GM12874 (cell line): Measurements from ENCODE around the gene L1CAM.

Source experiments
- TF ChIP-seq, protein P1 (sequence below): IDR thresholded peaks from 2 replicates; pipeline ENCODE4 v1.5.1; 2011; ENCODE audit warnings: low read depth, mild to moderate bottlenecking, control low read depth, low read length, moderate library complexity; ENCODE audit not compliant: insufficient read depth

Gene L1CAM

GRCh38 chrX:153836921-153837320 is 49.1 kb downstream of the L1CAM start:
- TF ChIP-seq, protein P1, sequence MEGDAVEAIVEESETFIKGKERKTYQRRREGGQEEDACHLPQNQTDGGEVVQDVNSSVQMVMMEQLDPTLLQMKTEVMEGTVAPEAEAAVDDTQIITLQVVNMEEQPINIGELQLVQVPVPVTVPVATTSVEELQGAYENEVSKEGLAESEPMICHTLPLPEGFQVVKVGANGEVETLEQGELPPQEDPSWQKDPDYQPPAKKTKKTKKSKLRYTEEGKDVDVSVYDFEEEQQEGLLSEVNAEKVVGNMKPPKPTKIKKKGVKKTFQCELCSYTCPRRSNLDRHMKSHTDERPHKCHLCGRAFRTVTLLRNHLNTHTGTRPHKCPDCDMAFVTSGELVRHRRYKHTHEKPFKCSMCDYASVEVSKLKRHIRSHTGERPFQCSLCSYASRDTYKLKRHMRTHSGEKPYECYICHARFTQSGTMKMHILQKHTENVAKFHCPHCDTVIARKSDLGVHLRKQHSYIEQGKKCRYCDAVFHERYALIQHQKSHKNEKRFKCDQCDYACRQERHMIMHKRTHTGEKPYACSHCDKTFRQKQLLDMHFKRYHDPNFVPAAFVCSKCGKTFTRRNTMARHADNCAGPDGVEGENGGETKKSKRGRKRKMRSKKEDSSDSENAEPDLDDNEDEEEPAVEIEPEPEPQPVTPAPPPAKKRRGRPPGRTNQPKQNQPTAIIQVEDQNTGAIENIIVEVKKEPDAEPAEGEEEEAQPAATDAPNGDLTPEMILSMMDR = no peak

DNA sequence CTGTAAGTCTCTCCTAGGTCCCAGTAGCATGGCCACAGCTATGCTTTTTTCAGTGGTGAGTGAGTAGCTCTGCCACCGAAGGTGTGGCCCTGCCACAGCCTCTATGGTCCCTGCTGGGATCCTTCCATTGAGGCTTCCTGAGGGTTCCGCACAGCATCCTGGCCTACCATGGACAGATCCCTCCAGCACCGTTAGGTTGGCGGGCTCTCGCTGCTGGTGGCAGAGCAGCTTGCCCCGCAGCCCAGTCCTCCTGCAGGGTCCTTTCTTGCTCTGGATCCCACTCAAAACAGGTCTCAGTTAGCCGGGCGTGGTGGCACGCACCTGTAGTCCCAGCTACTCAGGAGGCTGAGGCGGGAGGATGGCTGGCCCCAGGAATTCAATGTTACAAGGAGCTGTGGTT is 53.2 kb downstream of the L1CAM start:
- TF ChIP-seq, protein P1 = no peak

GRCh38 chrX:153831429-153832150 is 54.4 kb downstream of the L1CAM start:
- TF ChIP-seq, protein P1 = no peak

- TF ChIP-seq, protein P1 = no peak
Observed at GRCh38 chrX:153830640-153831428, 55.1 kb downstream of the L1CAM start.

- TF ChIP-seq, protein P1 = no peak
Observed at GRCh38 chrX:153829799-153830639, 56.0 kb downstream of the L1CAM start, which contains the start of gene PDZD4. PDZD4 (minus strand) TSS chrX:153830544; CDS start chrX:153830298, 246 bp downstream.

DNA sequence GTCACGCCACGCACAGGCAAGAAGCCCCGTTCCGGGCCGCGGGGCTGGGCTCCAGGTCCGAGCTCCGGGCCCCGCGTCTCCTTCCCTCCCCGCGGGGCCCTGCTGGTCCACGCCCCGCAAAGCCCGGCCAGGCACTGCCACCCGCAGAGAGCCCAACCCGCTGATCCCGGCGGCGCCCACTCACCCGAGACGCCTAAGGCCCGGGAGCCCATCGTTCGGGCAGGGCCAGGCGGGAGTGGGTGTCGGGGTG is 56.5 kb downstream of the L1CAM start:
- TF ChIP-seq, protein P1 = no peak

GRCh38 chrX:153828723-153829548 is 57.0 kb downstream of the L1CAM start:
- TF ChIP-seq, protein P1 = no peak
